ENCODE measurements around the gene CNTN5. TPM values are rescaled to one million over a fixed set of nuclear protein-coding genes. Genes with fewer than 3 reads are reported as not detected.

Gene CNTN5
- total RNA-seq, 1 experiment from 2014 or later, result not detected

GRCh38 chr11:99142237-99142636 lies 121.5 kb downstream of the CNTN5 start:
- Histone ChIP-seq H3F3A (ENCODE audit: low read length, unreplicated experiment) (no peaks in the 10 kb centered on the region), H3K36me3 (ENCODE audit: low read depth, low read length) (no peaks in the 10 kb centered on the region), H3K4me3 (ENCODE audit: low read length) (no peak overlapping the region), H3K9me2 (replicated peaks; ENCODE audit: low read length) (no peaks in the 10 kb centered on the region), H3K27me3 (ENCODE audit: low read length) (no peaks in the 10 kb centered on the region), H3K9me3 (ENCODE audit: low read length) (0 out of 2 replicates have a peak, but pooled peaks cover 7% of the 10 kb centered on the region), H3K4me1 (ENCODE audit: insufficient read depth, low read length) (no peaks in the 10 kb centered on the region), H4K20me1 (ENCODE audit: low read length) (no peaks in the 10 kb centered on the region), H3K27ac (ENCODE audit: low read length) (no peak overlapping the region), H3K9ac (ENCODE audit: low read length) (no peak overlapping the region), H3K79me2 (ENCODE audit: low read length) (no peaks in the 10 kb centered on the region), H3K4me2 (ENCODE audit: low read length) (no peak overlapping the region), H2AFZ (ENCODE audit: low read length) (no peak overlapping the region)
- no TSS peak for BruUV-seq (replicated peaks)
- ChIA-PET CTCF (no interaction called here), POLR2A (ENCODE audit: unreplicated experiment) (no interaction called here)
- no peak for TF ChIP-seq EZH2phosphoT487 (IDR thresholded peaks at IDR 0.05; ENCODE audit: borderline replicate concordance, low read length)
- TF ChIP-seq EZH2 (IDR thresholded peaks at IDR 0.05; ENCODE audit: low read length, unreplicated experiment), result no peak
- no peak for TF ChIP-seq CTCF (conservative IDR thresholded peaks at IDR 0.05; ENCODE audit: low read depth, low read length)
- DNase-seq (no peak), ATAC-seq (no peak)
- intact Hi-C loops (cut with micrococcal nuclease), result no loop called here

- Histone ChIP-seq H3K9me3 (ENCODE audit: low read length) (0 out of 2 replicates have a peak, but pooled peaks cover 7% of the 10 kb centered on the region), H3K36me3 (ENCODE audit: low read depth, low read length) (no peaks in the 10 kb centered on the region), H3K79me2 (ENCODE audit: low read length) (no peaks in the 10 kb centered on the region), H2AFZ (ENCODE audit: low read length) (no peak overlapping the region), H3K9ac (ENCODE audit: low read length) (no peak overlapping the region), H4K20me1 (ENCODE audit: low read length) (no peaks in the 10 kb centered on the region), H3K4me1 (ENCODE audit: insufficient read depth, low read length) (no peaks in the 10 kb centered on the region), H3K4me3 (ENCODE audit: low read length) (no peak overlapping the region), H3K27ac (ENCODE audit: low read length) (no peak overlapping the region), H3F3A (ENCODE audit: low read length, unreplicated experiment) (no peaks in the 10 kb centered on the region), H3K27me3 (ENCODE audit: low read length) (no peaks in the 10 kb centered on the region), H3K4me2 (ENCODE audit: low read length) (no peak overlapping the region), H3K9me2 (replicated peaks; ENCODE audit: low read length) (no peaks in the 10 kb centered on the region)
- BruUV-seq (replicated peaks), result no TSS peak
- intact Hi-C loops (cut with micrococcal nuclease), result no loop called here
- CTCF ChIA-PET, result no interaction called here
- POLR2A ChIA-PET (ENCODE audit: unreplicated experiment), result no interaction called here
- TF ChIP-seq CTCF (conservative IDR thresholded peaks at IDR 0.05; ENCODE audit: low read depth, low read length) (no peak), EZH2 (IDR thresholded peaks at IDR 0.05; ENCODE audit: low read length, unreplicated experiment) (no peak), EZH2phosphoT487 (IDR thresholded peaks at IDR 0.05; ENCODE audit: borderline replicate concordance, low read length) (no peak)
- no peak for DNase-seq
- ATAC-seq, result no peak
Measured at GRCh38 chr11:99148352-99148751, 127.6 kb downstream of the CNTN5 start.

GRCh38 chr11:99154277-99154676 lies 133.5 kb downstream of the CNTN5 start:
- no peak overlapping the region for H3K4me2 ChIP-seq (ENCODE audit: low read length)
- ATAC-seq (no peak), DNase-seq (no peak)
- H3K27me3 ChIP-seq (ENCODE audit: low read length), result 0 out of 2 replicates have a peak, but pooled peaks cover 4% of the 10 kb centered on the region
- H3K9me2 ChIP-seq (replicated peaks; ENCODE audit: low read length), result no peaks in the 10 kb centered on the region
- H4K20me1 ChIP-seq (ENCODE audit: low read length), result no peaks in the 10 kb centered on the region
- no peak overlapping the region for H3K9ac ChIP-seq (ENCODE audit: low read length)
- no peaks in the 10 kb centered on the region for H3K4me1 ChIP-seq (ENCODE audit: insufficient read depth, low read length)
- H3K79me2 ChIP-seq (ENCODE audit: low read length), result no peaks in the 10 kb centered on the region
- H3K27ac ChIP-seq (ENCODE audit: low read length), result no peak overlapping the region
- no peak for TF ChIP-seq EZH2 (IDR thresholded peaks at IDR 0.05; ENCODE audit: low read length, unreplicated experiment)
- TF ChIP-seq EZH2phosphoT487 (IDR thresholded peaks at IDR 0.05; ENCODE audit: borderline replicate concordance, low read length), result no peak
- TF ChIP-seq CTCF (conservative IDR thresholded peaks at IDR 0.05; ENCODE audit: low read depth, low read length), result no peak
- H3F3A ChIP-seq (ENCODE audit: low read length, unreplicated experiment), result no peaks in the 10 kb centered on the region
- intact Hi-C loops (cut with micrococcal nuclease), result no loop called here
- H3K9me3 ChIP-seq (ENCODE audit: low read length), result no peaks in the 10 kb centered on the region
- H3K36me3 ChIP-seq (ENCODE audit: low read depth, low read length), result no peaks in the 10 kb centered on the region
- no TSS peak for BruUV-seq (replicated peaks)
- no peak overlapping the region for H3K4me3 ChIP-seq (ENCODE audit: low read length)
- POLR2A ChIA-PET (ENCODE audit: unreplicated experiment), result no interaction called here
- no peak overlapping the region for H2AFZ ChIP-seq (ENCODE audit: low read length)
- CTCF ChIA-PET, result no interaction called here
